ENCODE data around the gene BCL2L1.

BCL2L1 gene

GRCh38 chr20:31642837-31643236 lies 79.8 kb downstream of the BCL2L1 start:
- Histone ChIP-seq H3K4me3 (no peak overlapping the region), H3K27me3 (peaks cover 0 to 27% of the 10 kb centered on the region in 2 donors), H3K9me3 (no peaks in the 10 kb centered on the region), H3K4me1 (peaks cover 0 to 1% (median under 1%) of the 10 kb centered on the region in 4 donors), H3K36me3 (no peaks in the 10 kb centered on the region), H3K27ac (no peak overlapping the region)
- TF ChIP-seq CTCF (IDR thresholded peaks at IDR 0.05) = no peak
- DNase-seq = no peak
- intact Hi-C loops (cut with DNase I; ENCODE audit: low total_unique reads) = loop anchor here (1.0 kb wide), 1 partner anchor 14 kb away; no protein-coding TSS in a partner anchor

- DNase-seq = no peak
- no peak overlapping the region for H3K27ac ChIP-seq
- H3K4me3 ChIP-seq = no peak overlapping the region
- intact Hi-C loops (cut with DNase I; ENCODE audit: low total_unique reads) = no loop called here
- peaks cover 0 to 35% of the 10 kb centered on the region in 2 donors for H3K27me3 ChIP-seq
- no peaks in the 10 kb centered on the region for H3K36me3 ChIP-seq
- peaks cover 0 to 4% (median 2%) of the 10 kb centered on the region in 4 donors for H3K4me1 ChIP-seq
- no peaks in the 10 kb centered on the region for H3K9me3 ChIP-seq
- TF ChIP-seq CTCF (IDR thresholded peaks at IDR 0.05) = no peak
Observed at GRCh38 chr20:31641391-31641790, 81.3 kb downstream of the BCL2L1 start.

- no peaks in the 10 kb centered on the region for H3K36me3 ChIP-seq
- H3K27ac ChIP-seq = no peak overlapping the region
- H3K4me1 ChIP-seq = peaks cover 0 to 4% (median 2%) of the 10 kb centered on the region in 4 donors
- H3K4me3 ChIP-seq = no peak overlapping the region
- no peak for DNase-seq
- TF ChIP-seq CTCF (IDR thresholded peaks at IDR 0.05) = no peak
- intact Hi-C loops (cut with DNase I; ENCODE audit: low total_unique reads) = no loop called here
- no peaks in the 10 kb centered on the region for H3K9me3 ChIP-seq
- H3K27me3 ChIP-seq = peaks cover 0 to 35% of the 10 kb centered on the region in 2 donors
Observed at GRCh38 chr20:31640259-31640658, 82.4 kb downstream of the BCL2L1 start.

- no peaks in the 10 kb centered on the region for H3K36me3 ChIP-seq
- H3K4me3 ChIP-seq = no peak overlapping the region
Observed at GRCh38 chr20:31638816-31639215, 83.9 kb downstream of the BCL2L1 start.

GRCh38 chr20:31638317-31638716 lies 84.4 kb downstream of the BCL2L1 start:
- H3K36me3 ChIP-seq = no peaks in the 10 kb centered on the region
- peaks cover 0 to 35% of the 10 kb centered on the region in 2 donors for H3K27me3 ChIP-seq
- no peak overlapping the region for H3K4me3 ChIP-seq
- DNase-seq = no peak
- no peak overlapping the region for H3K27ac ChIP-seq
- no peaks in the 10 kb centered on the region for H3K9me3 ChIP-seq
- intact Hi-C loops (cut with DNase I; ENCODE audit: low total_unique reads) = no loop called here
- TF ChIP-seq CTCF (IDR thresholded peaks at IDR 0.05) = no peak
- peaks cover 0 to 4% (median 2%) of the 10 kb centered on the region in 4 donors for H3K4me1 ChIP-seq

More at GRCh38 chr20:31638816-31639215, 83.9 kb downstream of the BCL2L1 start:
- TF ChIP-seq CTCF (IDR thresholded peaks at IDR 0.05) = no peak
- H3K9me3 ChIP-seq = no peaks in the 10 kb centered on the region
- no peak overlapping the region for H3K27ac ChIP-seq
- peaks cover 0 to 4% (median 2%) of the 10 kb centered on the region in 4 donors for H3K4me1 ChIP-seq
- no peak for DNase-seq
- intact Hi-C loops (cut with DNase I; ENCODE audit: low total_unique reads) = no loop called here
- peaks cover 0 to 35% of the 10 kb centered on the region in 2 donors for H3K27me3 ChIP-seq

- intact Hi-C loops (cut with DNase I; ENCODE audit: low total_unique reads) = no loop called here
- DNase-seq = no peak
- no peak within 1 kb of the TSS for H3K27ac ChIP-seq
- peaks cover 0 to 35% of the 10 kb centered on the region in 2 donors for H3K27me3 ChIP-seq
- TF ChIP-seq CTCF (IDR thresholded peaks at IDR 0.05) = no peak
- H3K36me3 ChIP-seq = no peaks in the 10 kb centered on the region
- H3K9me3 ChIP-seq = no peaks in the 10 kb centered on the region
- no peak within 1 kb of the TSS for H3K4me3 ChIP-seq
- peaks cover 0 to 4% (median 2%) of the 10 kb centered on the region in 4 donors for H3K4me1 ChIP-seq
Observed at GRCh38 chr20:31637660-31638059, 85.0 kb downstream of the BCL2L1 start, which contains the start of gene COX4I2. TSS of gene COX4I2 (plus strand) at chr20:31637912. CDS start at chr20:31639018, 1,106 bp downstream.
